ENCODE results near the gene ANKRD11. TPM values are rescaled to one million over a fixed set of nuclear protein-coding genes. Genes with fewer than 3 reads are reported as not detected.
"Not testable (repeated sequence)": the region's sequence is repeated elsewhere in the genome, so short reads cannot be mapped to it uniquely, and the experiment has no call there.

Gene ANKRD11
- total and polyA plus RNA-seq, 2 donors (not counting 3 experiments of a cell fraction or from before 2014, with no cell fraction given): 55.8 to 191 TPM

- H4K20me1 ChIP-seq (replicated peaks; ENCODE audit: control insufficient read depth, extremely low read depth, insufficient read depth, low read length); H3K27me3 ChIP-seq (ENCODE audit: control insufficient read depth in 2 of 2, insufficient read depth in 2 of 2, low read length in 2 of 2); FAIRE-seq; H3K4me1 ChIP-seq (ENCODE audit: control insufficient read depth, extremely low read depth, insufficient read depth, low read length); H3K4me2 ChIP-seq (ENCODE audit: insufficient read depth, low read length); H3K4me3 ChIP-seq (replicated peaks in 1 of 3; ENCODE audit: insufficient read depth in 1 of 3, low read depth in 1 of 3, low read length in 3 of 3); BruUV-seq (replicated peaks); H3K9ac ChIP-seq (replicated peaks; ENCODE audit: extremely low read depth, insufficient read depth, low read length); H3K36me3 ChIP-seq (ENCODE audit: control insufficient read depth in 2 of 2, extremely low read depth in 1 of 2, insufficient read depth in 2 of 2, low read length in 2 of 2); intact Hi-C loops (cut with micrococcal nuclease); H3K9me3 ChIP-seq (replicated peaks; ENCODE audit: control insufficient read depth, insufficient read depth, low read length); H3K9me1 ChIP-seq (replicated peaks; ENCODE audit: control insufficient read depth, extremely low read depth, insufficient read depth, low read length); CTCF ChIA-PET; POLR2A ChIA-PET; H3K79me2 ChIP-seq (ENCODE audit: control insufficient read depth, insufficient read depth, low read length); H3K27ac ChIP-seq (ENCODE audit: insufficient read depth, low read depth, low read length); dilution Hi-C loops (cut with MboI; ENCODE audit: extremely low pct_ligation_motif_present, low sequenced_read_pairs); DNase-seq (ENCODE audit: low read depth, low spot score); H2AFZ ChIP-seq (ENCODE audit: low read depth, low read length): not testable (repeated sequence)
Measured at GRCh38 chr16:89244264-89244663, 246.1 kb downstream of the ANKRD11 start.

GRCh38 chr16:89243664-89244063 is 246.7 kb downstream of the ANKRD11 start:
- FAIRE-seq (no peak), DNase-seq (ENCODE audit: low read depth, low spot score) (no peak)
- Histone ChIP-seq H2AFZ (ENCODE audit: low read depth, low read length) (no peak overlapping the region), H3K4me2 (ENCODE audit: insufficient read depth, low read length) (no peak overlapping the region), H3K9ac (replicated peaks; ENCODE audit: extremely low read depth, insufficient read depth, low read length) (no peak overlapping the region), H3K9me1 (replicated peaks; ENCODE audit: control insufficient read depth, extremely low read depth, insufficient read depth, low read length) (no peaks in the 10 kb centered on the region), H3K36me3 (ENCODE audit: control insufficient read depth in 2 of 2, extremely low read depth in 1 of 2, insufficient read depth in 2 of 2, low read length in 2 of 2) (no peaks in the 10 kb centered on the region), H3K27me3 (ENCODE audit: control insufficient read depth in 2 of 2, insufficient read depth in 2 of 2, low read length in 2 of 2) (no peaks in the 10 kb centered on the region), H3K4me3 (replicated peaks in 1 of 3; ENCODE audit: insufficient read depth in 1 of 3, low read depth in 1 of 3, low read length in 3 of 3) (no peak overlapping the region), H3K79me2 (ENCODE audit: control insufficient read depth, insufficient read depth, low read length) (no peaks in the 10 kb centered on the region), H3K4me1 (ENCODE audit: control insufficient read depth, extremely low read depth, insufficient read depth, low read length) (peaks cover 5% of the 10 kb centered on the region), H4K20me1 (replicated peaks; ENCODE audit: control insufficient read depth, extremely low read depth, insufficient read depth, low read length) (no peaks in the 10 kb centered on the region), H3K9me3 (replicated peaks; ENCODE audit: control insufficient read depth, insufficient read depth, low read length) (no peaks in the 10 kb centered on the region), H3K27ac (ENCODE audit: insufficient read depth, low read depth, low read length) (no peak overlapping the region)
- TF ChIP-seq EZH2 (IDR thresholded peaks at IDR 0.05; ENCODE audit: borderline replicate concordance, low read depth, low read length, severe bottlenecking) (no peak), MYC (IDR thresholded peaks at IDR 0.05; ENCODE audit: low read depth, low read length) (no peak), FOS (IDR thresholded peaks at IDR 0.05; ENCODE audit: borderline replicate concordance, insufficient read depth, low read length) (no peak), CTCF (IDR thresholded peaks at IDR 0.05; ENCODE audit: extremely low read depth in 1 of 2, insufficient read depth in 1 of 2, low read depth in 1 of 2, low read length in 2 of 2) (no peak), POLR2A (IDR thresholded peaks at IDR 0.05; ENCODE audit: low read depth, low read length) (no peak), GATA2 (IDR thresholded peaks at IDR 0.05; ENCODE audit: insufficient read depth, insufficient read length, low read depth, low read length) (no peak), POLR2AphosphoS5 (IDR thresholded peaks at IDR 0.05; ENCODE audit: insufficient read depth, low read depth, low read length) (no peak), JUN (IDR thresholded peaks at IDR 0.05; ENCODE audit: borderline replicate concordance, insufficient read depth, insufficient read length, low read depth) (no peak), MAX (IDR thresholded peaks at IDR 0.05; ENCODE audit: insufficient read depth, insufficient read length) (no peak)
- ChIA-PET CTCF (no interaction called here), POLR2A (no interaction called here)
- BruUV-seq (replicated peaks): no TSS peak
- dilution Hi-C loops (cut with MboI; ENCODE audit: extremely low pct_ligation_motif_present, low sequenced_read_pairs) (no loop called here), intact Hi-C loops (cut with micrococcal nuclease) (no loop called here)
